Stimulated activated CD8-positive, alpha-beta memory T cell treated with anti-CD3 and anti-CD28 coated beads, Interleukin-7, amount 100 ng/mL, for 1 hour (primary cell): Measurements from ENCODE around the gene ZNRF2.

Source experiments
- DNase-seq, 2 donors: peaks; one replicate each; pipeline ENCODE4 v3.0.0-alpha.2; 2020; ENCODE audit warnings: low read depth in 2 of 2

Gene ZNRF2

GRCh38 chr7:30411173-30411572 is 126.8 kb downstream of the ZNRF2 start:
- DNase-seq: no peak

- no peak for DNase-seq
Observed at GRCh38 chr7:30411897-30412296, 127.5 kb downstream of the ZNRF2 start.

GRCh38 chr7:30412782-30413504 is 128.5 kb downstream of the ZNRF2 start:
- no peak for DNase-seq

- no peak for DNase-seq
Observed at GRCh38 chr7:30413864-30414263, 129.5 kb downstream of the ZNRF2 start.
